HUDEP-2 (cell line): ENCODE data around the gene ALDH3B1.
"Not testable (repeated sequence)": the region's sequence is repeated elsewhere in the genome, so short reads cannot be mapped to it uniquely, and the experiment has no call there.

Experiments
- DNase-seq, 76 experiments: peaks; one replicate each; lab custom pipeline; 2025; ENCODE audit not compliant: unreplicated experiment in 76 of 76; lab: John Stamatoyannopoulos, UW

The ALDH3B1 gene, protein sequence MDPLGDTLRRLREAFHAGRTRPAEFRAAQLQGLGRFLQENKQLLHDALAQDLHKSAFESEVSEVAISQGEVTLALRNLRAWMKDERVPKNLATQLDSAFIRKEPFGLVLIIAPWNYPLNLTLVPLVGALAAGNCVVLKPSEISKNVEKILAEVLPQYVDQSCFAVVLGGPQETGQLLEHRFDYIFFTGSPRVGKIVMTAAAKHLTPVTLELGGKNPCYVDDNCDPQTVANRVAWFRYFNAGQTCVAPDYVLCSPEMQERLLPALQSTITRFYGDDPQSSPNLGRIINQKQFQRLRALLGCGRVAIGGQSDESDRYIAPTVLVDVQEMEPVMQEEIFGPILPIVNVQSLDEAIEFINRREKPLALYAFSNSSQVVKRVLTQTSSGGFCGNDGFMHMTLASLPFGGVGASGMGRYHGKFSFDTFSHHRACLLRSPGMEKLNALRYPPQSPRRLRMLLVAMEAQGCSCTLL

DNA sequence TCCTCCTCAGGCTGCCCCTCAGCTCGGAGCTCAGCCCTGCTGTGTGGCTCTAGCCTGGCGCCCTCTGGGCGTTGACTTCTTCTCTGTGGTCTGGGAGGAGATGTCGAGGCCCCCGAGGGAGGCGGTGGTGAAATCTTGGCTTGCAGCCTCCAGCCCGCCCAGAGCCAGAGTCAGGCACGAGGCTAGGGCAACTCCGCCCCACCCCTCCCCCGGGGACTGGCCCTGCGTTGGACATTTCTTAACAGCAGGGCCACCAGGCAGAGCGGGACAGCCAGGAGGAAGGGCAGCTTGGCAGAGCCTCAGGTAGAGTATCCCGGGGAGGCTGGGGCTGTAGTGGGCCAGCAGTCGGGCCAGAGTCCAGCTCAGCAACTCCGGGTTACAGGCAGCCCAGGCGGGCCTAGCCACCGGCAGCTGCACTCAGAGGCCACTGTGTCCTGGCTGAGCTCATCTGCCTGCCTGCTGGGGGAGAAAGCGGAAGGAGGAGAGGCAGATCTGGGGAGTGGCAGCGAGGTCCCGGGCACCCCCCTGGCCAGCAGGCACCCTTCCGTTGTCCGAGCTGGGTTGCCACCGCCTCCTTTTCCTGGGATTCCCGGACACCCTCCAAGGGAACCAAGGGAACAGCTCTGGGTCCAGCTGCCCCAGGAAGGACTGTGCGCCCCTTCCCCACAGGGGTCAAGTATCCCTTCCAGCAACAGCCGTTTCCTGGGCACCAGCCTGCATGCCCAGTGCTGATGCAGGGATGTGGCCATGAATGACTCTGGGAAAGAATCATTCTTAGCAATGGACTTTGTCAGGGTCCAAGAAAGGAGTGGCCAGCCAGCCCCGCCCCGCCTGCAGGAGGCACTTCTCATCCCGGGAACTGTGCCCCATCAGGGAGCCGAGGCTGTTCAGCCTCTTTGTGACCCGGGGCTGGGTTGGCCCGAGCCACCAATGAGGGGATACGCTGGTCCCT, at the start of gene ALDH3B1:
Gene ALDH3B1, plus strand, starts transcription at position 238 of the 952 bp plus-strand sequence. CDS start 4,971 bp downstream, outside the sequence.
- peak in 74 of 76 experiments; percentile 73 to 98 (median 95) for DNase-seq

DNA sequence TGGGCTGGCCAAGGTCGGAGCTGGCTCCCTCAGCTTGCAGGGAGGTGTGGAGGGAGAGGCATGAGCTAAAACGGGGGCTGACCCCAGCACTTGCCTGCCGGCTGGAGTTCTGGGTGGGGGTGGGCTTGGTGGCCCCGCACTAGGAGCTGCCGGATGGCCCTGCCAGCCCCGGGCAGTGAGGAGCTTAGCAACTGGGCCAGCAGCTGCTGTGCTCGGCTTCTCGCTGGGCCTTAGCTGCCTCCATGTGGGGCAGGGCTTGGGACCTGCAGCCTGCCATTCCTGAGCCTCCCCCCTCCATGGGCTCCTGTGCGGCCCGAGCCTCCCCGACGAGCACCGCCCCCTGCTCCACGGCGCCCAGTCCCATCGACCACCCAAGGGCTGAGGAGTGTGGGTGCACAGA, 46.9 kb upstream of the ALDH3B1 start:
- not testable (repeated sequence) for DNase-seq

DNA sequence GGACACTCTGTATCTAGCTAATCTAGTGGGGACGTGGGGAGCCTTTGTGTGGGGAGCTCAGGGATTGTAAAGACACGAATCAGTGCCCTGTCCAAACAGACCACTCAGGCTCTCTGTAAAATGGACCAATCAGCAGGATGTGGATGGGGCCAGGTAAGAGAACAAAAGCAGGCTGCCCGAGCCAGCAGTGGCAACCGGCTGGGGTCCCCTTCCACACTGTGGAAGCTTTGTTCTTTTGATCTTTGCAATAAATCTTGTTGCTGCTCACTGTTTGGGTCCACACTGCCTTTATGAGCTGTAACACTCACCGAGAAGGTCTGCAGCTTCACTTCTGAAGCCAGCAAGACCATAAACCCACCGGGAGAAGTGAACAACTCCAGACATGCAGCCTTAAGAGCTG, 46.2 kb upstream of the ALDH3B1 start:
- DNase-seq: not testable (repeated sequence)

DNA sequence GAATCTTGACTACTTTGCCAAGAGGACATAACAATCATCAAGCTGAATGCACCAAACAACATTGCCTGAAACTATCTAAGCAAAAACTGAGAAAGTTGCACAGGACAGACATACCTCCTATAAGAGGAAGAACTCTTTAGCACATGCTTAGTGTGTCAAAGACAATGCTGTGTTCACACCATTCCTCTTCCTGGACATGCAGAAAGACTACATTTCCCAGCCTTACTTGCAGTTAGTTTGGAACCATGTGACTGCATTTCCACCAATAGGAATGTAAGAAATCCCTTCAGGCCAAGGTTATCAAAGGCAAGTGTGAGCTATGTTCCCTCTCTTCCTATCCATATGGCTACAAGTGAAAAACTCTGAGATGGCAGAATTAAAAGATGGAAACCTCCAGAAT, 45.4 kb upstream of the ALDH3B1 start:
- not testable (repeated sequence) for DNase-seq

DNA sequence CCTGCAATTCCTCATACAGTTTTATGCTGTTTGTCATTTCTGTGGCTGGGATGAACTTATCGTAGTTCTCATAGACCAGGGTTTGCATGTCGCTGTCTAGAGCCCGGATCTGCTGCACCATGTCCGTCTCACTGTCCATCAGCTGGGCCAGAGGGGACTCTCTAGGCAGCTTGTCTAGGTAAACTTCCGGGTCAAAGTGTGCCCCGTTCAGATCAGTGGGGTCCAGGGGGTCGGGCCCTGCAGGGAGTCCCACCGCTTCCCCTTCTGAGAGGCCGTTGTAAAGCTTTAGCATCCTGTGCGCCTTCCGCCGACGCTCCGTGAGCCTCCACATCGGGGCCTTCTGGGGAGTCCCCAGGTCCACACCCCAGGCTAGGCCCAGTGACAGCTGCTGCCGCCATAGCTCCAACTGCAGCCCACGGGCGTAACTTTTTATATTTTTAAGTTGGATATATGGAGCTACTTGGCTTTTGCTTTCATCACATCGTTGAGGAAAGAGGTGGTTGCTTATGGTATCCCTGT, 44.2 kb upstream of the ALDH3B1 start:
- not testable (repeated sequence) for DNase-seq

DNA sequence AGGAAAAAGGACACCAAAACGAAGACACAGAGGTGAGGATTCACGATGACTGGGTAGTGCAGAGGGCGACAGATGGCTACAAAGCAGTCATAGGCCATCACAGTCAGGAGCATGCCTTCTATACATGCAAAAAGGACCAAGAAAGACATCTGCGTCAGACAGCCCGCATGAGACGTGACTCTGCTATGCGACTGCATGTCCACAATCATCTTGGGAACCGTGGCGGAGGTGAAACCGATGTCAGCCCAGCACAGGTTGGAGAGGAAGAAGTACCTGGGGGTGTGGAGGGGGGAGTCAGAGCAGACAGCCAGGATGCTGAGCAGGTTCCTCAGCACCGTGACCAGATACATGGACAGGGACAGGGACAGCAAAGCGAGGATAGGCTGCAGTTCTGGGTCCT, 35.4 kb upstream of the ALDH3B1 start:
- DNase-seq: not testable (repeated sequence)

DNA sequence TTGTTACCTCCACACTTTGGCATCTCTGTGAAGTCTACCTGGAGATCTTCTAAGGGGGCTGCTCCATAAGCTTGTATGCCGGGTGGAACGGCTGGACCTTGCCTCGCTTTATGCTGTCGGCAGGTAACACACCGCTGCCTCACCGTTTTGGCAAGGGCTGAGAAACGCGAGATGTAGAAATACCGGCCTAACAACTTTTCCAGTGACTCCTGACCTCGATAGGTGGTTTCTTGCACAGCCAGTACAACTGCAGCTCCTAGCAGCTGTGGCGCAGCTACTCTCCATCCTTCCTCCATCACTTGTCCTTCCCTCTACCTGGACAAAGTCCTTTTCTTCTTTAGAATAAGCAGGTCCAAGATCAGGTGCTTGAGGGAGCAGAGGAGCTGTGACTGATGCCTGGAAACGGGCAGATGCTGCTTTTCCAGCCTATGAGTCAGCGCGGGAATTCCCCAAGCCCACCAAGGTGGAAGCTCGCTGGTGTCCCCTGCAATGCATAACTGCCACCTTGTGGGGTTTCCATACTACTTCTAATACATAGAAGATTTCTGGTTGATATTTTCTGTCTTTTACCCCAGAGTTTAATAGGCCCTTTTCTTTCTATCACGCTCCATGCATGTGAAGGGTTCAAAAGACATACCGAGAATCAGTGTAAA, 31.2 kb upstream of the ALDH3B1 start:
- DNase-seq: not testable (repeated sequence)

DNA sequence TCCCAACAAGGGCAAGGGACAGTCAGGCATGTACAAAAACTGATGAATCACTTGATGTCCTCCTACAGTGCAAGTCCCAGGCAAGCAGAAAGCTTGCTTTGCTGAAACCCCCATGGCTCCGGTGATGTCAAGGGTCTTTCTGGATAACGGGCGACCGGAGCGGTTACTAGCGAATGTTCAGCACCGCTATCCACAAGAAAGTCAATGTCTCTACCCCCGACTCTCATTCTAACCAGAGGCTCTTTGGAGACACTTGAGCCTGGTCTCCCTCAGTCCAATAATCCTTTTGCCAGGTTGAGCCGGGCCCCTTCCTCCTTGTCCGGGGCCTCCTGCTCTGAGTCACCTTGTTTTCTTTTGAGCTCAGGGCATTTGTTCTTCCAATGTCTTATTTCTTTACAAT, 28.9 kb upstream of the ALDH3B1 start:
- not testable (repeated sequence) for DNase-seq

DNA sequence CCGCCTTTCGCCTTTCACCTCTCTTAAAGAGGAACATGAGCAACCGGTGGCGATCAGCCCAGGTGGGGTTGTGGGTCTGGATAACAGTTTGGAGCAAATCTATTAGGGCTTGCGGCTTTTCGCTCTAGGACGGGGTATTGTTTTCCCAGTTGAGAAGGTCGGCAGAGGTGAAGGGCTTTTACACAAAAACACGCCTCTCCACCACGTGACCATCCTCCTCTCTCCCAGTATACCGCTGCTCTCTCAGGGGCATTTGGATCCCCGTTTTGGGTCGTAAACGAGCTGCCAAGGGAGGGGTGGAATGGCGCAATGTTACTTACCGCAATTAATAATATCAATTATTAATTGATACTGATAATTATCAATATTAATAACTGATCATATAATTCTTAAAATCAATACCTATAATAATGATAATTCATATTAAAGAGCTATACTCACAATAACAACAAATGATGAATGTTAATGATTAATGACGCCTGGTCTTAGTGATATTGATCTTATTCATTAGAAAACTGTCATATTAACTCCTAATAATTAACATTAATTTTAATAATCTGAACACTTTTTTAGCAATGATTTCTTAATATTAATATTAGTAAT, 27.8 kb upstream of the ALDH3B1 start:
- not testable (repeated sequence) for DNase-seq

DNA sequence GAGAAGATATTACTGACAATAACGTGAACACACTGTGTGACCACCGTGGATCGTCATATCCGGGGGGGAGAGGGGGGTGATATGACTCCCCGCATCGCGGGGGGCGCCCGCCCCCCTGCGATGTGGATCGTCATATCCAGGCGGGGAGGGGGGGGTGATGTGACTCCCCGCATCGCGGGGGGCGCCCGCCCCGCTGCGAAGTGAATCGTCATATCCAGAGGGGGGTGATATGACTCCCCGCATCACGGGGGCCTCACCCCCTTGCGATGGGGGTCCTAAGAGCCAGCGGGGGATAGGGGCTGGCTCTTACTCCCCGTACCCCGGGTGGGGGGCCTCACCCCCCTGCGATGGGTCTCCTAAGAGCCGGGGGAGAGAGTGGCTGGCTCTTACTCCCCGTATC, 26.2 kb upstream of the ALDH3B1 start:
- DNase-seq: no peak

DNA sequence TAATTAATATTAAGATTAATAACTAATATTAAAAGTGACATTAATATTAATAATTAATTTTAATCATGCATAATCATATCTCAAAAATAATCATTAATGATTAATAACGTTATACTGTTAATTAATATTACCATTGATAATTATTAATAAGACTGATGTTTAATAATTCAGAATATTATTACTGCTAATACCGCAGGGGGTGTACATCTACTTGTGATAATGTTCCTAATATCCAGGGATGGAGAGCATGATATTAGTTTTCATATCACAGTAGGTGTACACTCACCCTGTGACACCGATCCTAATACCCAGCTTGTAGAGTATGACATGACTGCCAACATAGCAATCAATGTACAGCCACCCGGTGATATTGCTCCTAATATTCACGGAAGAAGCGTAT, 24.8 kb upstream of the ALDH3B1 start:
- DNase-seq: not testable (repeated sequence)

DNA sequence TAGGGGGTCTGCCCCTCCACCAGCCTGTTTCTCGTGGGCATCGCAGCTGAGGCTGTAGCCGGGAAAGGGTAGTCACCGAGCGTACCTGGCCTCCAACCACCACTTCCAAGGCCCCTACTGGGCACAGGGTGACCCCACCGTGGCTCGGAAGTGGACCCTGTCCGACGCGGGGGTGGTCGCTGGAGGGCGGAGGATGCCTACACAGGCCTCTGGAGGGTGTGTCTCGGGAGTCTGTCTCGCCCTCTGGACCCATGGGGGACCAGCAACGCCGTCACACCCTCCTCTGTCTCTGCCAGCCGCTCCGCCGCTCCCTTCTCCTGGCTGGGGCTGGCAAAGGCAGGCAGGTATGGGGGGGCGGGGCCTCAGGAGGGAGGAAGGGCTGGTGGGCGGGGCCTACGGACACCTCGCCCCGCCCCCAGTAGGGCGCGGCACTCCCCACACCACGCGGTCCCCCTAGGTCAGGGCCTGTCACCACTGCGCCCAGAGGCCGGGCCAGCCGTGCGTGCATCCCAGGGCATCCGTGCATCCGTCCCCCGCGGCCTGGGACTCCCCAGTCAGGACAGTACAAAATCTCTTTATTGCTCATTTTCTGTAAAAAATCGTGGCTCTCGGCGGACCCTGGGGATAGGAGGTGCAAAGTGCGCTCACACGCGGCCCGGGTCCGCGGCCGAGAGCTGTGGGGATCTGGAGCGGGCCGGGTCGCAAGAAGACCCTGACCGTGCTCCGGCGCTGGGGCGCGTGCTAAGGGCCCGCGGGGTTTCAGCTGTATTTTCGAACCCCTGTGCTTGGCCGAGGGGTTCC, 19.4 kb upstream of the ALDH3B1 start:
- DNase-seq: peak in 3 of 76 experiments; percentile 9 to 20 (median 10)

DNA sequence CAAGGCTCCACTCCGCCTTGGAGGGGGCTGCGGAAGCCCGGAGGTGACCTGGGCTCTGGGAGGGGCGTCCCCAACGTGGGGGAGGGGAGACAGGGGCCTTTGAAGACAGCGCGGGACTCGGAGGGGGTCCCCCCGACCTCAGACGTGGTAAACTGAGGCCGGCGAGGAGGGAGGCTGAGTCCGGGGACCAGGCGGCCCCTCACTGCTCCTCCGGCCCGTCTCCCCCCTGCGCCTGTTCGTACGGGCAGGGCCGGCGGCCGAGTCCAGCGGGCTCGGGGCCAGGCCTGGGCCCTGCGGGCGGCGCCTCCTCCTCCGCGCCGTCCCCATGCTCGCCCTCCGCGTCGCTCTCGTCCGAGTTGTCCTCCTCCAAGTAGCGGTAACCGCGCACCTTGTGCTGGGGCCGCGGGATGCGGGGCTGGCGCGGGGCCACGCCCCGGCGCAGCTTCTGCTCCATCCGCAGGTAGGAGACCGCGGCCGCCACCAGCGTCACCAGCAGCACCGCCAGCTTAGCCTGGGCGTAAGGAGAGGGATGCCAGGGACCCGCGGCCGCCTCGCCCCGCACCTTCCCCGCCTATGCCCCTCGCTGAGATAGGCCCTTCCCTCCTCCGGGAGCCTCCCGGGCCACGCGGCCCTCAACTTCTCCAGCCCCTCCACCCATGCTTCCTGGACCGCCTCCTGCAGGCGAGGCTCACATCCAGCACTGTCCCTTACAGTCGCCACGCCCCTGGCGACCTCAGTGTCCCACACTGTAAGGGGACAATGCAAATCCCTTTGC, 18.6 kb upstream of the ALDH3B1 start:
- DNase-seq: not testable (repeated sequence)

DNA sequence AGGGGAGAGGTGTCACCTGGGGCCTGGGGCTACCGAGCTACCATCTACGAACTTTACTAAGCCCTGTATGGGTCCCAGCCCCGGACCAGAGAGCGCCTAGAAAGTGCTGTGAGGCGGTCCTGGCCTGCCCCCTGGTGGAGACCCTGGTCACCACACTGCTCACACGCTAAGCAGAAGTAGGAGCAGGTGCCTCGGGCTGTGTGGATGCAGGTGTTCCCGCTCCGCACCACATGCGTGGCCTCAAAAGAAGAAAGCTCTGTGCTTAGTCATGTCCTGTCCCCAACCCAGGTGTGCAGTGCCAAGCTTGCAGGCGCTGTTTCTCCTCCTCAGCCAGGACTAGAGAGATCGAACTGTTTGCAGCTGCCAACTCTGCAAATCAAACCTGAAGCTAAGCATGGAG, 16.3 kb upstream of the ALDH3B1 start:
- DNase-seq: peak in 15 of 76 experiments; percentile 10 to 44 (median 20)

DNA sequence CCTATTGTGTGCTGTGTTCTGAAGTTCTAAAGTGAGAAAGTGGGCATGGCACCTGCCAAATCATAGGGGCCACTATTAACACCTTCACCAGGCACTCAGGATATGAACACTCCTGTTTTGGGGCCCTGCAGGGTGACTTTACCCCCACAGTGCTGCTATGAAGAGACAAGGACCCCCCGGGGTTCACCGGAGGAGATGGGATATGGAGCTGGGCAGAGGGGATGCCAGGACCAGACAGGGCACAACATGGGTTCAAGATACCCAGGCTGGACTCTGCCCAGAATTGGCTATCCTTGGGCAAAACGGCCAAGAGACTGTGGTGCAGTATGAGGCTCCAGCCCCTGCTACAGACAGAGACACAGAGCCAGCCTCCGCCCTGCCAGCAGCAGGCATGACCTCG, 15.7 kb upstream of the ALDH3B1 start:
- not testable (repeated sequence) for DNase-seq

DNA sequence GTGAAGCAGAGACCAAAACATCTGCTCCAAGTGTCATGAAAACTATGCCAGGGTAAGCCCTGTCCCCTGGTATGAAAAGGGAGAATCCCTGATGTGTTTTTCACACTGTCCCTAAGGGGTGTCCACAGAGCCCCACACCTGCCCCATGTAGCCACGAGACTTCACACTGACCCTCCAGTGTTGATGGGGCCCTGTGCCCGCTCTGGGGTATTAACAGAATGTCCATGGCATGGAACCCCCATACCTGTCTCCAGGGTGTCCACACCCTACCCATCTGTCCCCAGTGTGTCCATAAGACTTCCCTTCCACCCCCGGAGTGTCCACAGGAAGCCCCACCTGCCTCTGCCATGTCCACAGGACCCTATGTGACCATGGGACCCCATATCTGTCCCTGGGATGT, 15.0 kb upstream of the ALDH3B1 start:
- not testable (repeated sequence) for DNase-seq

DNA sequence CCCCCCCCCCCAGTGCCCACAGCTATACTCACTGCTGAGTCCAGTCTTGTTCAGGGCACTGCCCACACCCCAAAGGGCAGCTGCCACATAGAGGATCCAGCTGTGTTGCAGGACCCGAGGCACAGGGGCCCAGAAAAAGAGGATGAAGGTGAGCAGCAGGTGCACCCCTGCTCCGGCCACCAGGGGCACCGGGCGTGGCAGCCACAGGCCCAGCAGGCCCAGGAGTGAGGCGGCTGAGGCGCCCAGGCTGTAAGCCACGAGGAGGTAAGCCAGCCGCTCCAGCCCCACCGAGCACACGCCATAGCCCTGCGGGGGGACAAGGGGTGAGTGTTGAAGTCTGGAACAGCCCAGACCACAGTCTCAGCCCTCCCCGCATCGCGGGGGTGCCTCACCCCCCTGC, 14.5 kb upstream of the ALDH3B1 start:
- not testable (repeated sequence) for DNase-seq

DNA sequence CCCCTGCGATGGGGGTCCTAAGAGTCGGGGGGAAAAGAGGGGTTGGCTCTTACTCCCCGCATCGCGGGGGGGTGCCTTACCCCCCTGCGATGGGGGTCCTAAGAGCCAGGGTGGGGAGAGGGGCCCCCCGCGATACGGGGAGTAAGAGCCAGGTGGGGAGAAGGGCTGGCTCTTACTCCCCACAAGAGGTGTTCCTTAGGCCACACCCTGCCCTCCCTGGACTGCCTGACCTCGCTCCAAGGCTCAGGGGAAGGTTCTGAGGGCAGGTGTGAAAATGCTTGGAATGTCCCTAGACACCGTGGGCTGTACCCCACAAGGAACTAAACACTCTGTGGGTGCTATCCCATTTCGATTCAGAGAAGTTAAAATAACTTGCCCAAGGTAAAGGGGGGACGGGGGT, 14.1 kb upstream of the ALDH3B1 start:
- DNase-seq: no peak
